ENCODE data around the gene HEATR5A. TPM values are rescaled to one million over a fixed set of nuclear protein-coding genes. Genes with fewer than 3 reads are reported as not detected.
"Not testable (repeated sequence)": the region's sequence is repeated elsewhere in the genome, so short reads cannot be mapped to it uniquely, and the experiment has no call there.

The HEATR5A gene
- polyA plus RNA-seq, 3 donors = 13.1 to 21.0 (median 16.8) TPM

GRCh38 chr14:31261859-31262731 lies 158.3 kb downstream of the HEATR5A start:
- Histone ChIP-seq H3K4me1 (ENCODE audit: control insufficient read depth in 1 of 2, insufficient read depth in 2 of 2, low read length in 2 of 2) (peaks cover 4 to 18% of the 10 kb centered on the region in 2 donors), H3K4me2 (replicated peaks; ENCODE audit: extremely low read depth, low read length, poor library complexity, severe bottlenecking) (no peak overlapping the region), H4K20me1 (ENCODE audit: insufficient read depth, low read length) (no peaks in the 10 kb centered on the region), H3K9ac (ENCODE audit: insufficient read depth, low read length, poor library complexity, severe bottlenecking) (no peak overlapping the region), H2AFZ (ENCODE audit: insufficient read depth, low read depth, low read length, poor library complexity, severe bottlenecking) (peak overlapping the region; percentile 18), H3K79me2 (ENCODE audit: insufficient read depth, low read length) (no peaks in the 10 kb centered on the region), H3K4me3 (replicated peaks in 1 of 3; ENCODE audit: low read depth in 2 of 3, low read length in 3 of 3) (no peak overlapping the region), H3K9me3 (replicated peaks in 1 of 2; ENCODE audit: control insufficient read depth in 1 of 2, insufficient read depth in 1 of 2, low read length in 2 of 2) (no peaks in the 10 kb centered on the region), H3K27ac (ENCODE audit: low read depth in 1 of 2, low read length in 2 of 2) (peak overlapping the region in 1 of 2 donors; percentile 44), H3K36me3 (replicated peaks in 1 of 2; ENCODE audit: control insufficient read depth in 1 of 2, insufficient read depth in 2 of 2, low read length in 2 of 2) (no peaks in the 10 kb centered on the region), H3K27me3 (ENCODE audit: control insufficient read depth in 2 of 2, insufficient read depth in 2 of 2, low read length in 2 of 2) (no peaks in the 10 kb centered on the region)
- Mint-ChIP-seq H3K9me3 (peaks cover 0 to 4% (median 0%) of the 10 kb centered on the region in 7 donors), H3K4me3 (peak overlapping the region in 1 of 2 donors; percentile 69), H3K27me3 (ENCODE audit: low read depth in 3 of 3) (peaks cover 0 to 1% (median 0%) of the 10 kb centered on the region in 3 donors), H3K36me3 (peaks cover 0 to 3% of the 10 kb centered on the region in 2 donors), H3K27ac (peak overlapping the region in 5 of 7 donors; percentile 44 to 82 (median 63)), H3K4me1 (peaks cover 25% of the 10 kb centered on the region)
- DNase-seq = peak in 2 of 3 donors; percentile 34 to 57
- intact Hi-C loops (cut with micrococcal nuclease) = no loop called here
- 17% methylated on average over 1 of the region's 6 CpGs for WGBS (ENCODE audit: insufficient coverage)
- TF ChIP-seq, protein P1, sequence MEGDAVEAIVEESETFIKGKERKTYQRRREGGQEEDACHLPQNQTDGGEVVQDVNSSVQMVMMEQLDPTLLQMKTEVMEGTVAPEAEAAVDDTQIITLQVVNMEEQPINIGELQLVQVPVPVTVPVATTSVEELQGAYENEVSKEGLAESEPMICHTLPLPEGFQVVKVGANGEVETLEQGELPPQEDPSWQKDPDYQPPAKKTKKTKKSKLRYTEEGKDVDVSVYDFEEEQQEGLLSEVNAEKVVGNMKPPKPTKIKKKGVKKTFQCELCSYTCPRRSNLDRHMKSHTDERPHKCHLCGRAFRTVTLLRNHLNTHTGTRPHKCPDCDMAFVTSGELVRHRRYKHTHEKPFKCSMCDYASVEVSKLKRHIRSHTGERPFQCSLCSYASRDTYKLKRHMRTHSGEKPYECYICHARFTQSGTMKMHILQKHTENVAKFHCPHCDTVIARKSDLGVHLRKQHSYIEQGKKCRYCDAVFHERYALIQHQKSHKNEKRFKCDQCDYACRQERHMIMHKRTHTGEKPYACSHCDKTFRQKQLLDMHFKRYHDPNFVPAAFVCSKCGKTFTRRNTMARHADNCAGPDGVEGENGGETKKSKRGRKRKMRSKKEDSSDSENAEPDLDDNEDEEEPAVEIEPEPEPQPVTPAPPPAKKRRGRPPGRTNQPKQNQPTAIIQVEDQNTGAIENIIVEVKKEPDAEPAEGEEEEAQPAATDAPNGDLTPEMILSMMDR (IDR thresholded peaks at IDR 0.05) = no peak

DNA sequence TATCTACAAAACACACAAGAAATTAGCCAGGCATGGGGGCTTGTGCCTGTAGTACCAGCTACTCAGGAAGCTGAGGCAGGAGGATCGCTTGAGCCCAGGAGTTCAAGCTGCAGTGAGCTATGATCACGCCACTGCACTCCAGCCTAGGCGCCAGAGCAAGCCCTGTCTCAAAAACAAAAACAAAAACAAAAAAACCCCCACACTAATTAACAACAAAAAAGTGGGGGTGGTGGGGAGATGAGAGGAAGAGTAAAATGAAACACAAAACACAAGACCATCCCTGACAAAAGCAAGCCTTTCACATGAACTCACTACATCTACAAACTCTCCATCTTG lies 158.9 kb downstream of the HEATR5A start:
- TF ChIP-seq, protein P1 (IDR thresholded peaks at IDR 0.05) = no peak
- Mint-ChIP-seq H3K27ac (peak overlapping the region in 5 of 7 donors; percentile 6 to 80 (median 62)), H3K27me3 (ENCODE audit: low read depth in 3 of 3) (no peaks in the 10 kb centered on the region), H3K4me3 (no peak overlapping the region), H3K9me3 (peaks cover 0 to 4% (median 0%) of the 10 kb centered on the region in 7 donors), H3K4me1 (peaks cover 27% of the 10 kb centered on the region), H3K36me3 (peaks cover 0 to 3% of the 10 kb centered on the region in 2 donors)
- Histone ChIP-seq H3K9ac (ENCODE audit: insufficient read depth, low read length, poor library complexity, severe bottlenecking) (no peak overlapping the region), H3K4me3 (replicated peaks in 1 of 3; ENCODE audit: low read depth in 2 of 3, low read length in 3 of 3) (no peak overlapping the region), H4K20me1 (ENCODE audit: insufficient read depth, low read length) (no peaks in the 10 kb centered on the region), H3K4me2 (replicated peaks; ENCODE audit: extremely low read depth, low read length, poor library complexity, severe bottlenecking) (no peak overlapping the region), H2AFZ (ENCODE audit: insufficient read depth, low read depth, low read length, poor library complexity, severe bottlenecking) (peak overlapping the region; percentile 18), H3K27ac (ENCODE audit: low read depth in 1 of 2, low read length in 2 of 2) (peak overlapping the region in 1 of 2 donors; percentile 44), H3K27me3 (ENCODE audit: control insufficient read depth in 2 of 2, insufficient read depth in 2 of 2, low read length in 2 of 2) (no peaks in the 10 kb centered on the region), H3K79me2 (ENCODE audit: insufficient read depth, low read length) (no peaks in the 10 kb centered on the region), H3K9me3 (replicated peaks in 1 of 2; ENCODE audit: control insufficient read depth in 1 of 2, insufficient read depth in 1 of 2, low read length in 2 of 2) (no peaks in the 10 kb centered on the region), H3K36me3 (replicated peaks in 1 of 2; ENCODE audit: control insufficient read depth in 1 of 2, insufficient read depth in 2 of 2, low read length in 2 of 2) (no peaks in the 10 kb centered on the region), H3K4me1 (ENCODE audit: control insufficient read depth in 1 of 2, insufficient read depth in 2 of 2, low read length in 2 of 2) (peaks cover 5 to 19% of the 10 kb centered on the region in 2 donors)
- no peak for DNase-seq
- intact Hi-C loops (cut with micrococcal nuclease) = no loop called here
- no CpG with 5 or more reads among the region's 3 CpGs for WGBS (ENCODE audit: insufficient coverage)

- WGBS (ENCODE audit: insufficient coverage) = no CpG with 5 or more reads among the region's 4 CpGs
- H3K27ac ChIP-seq (ENCODE audit: low read depth in 1 of 2, low read length in 2 of 2); H3K36me3 Mint-ChIP-seq; H2AFZ ChIP-seq (ENCODE audit: insufficient read depth, low read depth, low read length, poor library complexity, severe bottlenecking); H3K4me3 ChIP-seq (replicated peaks in 1 of 3; ENCODE audit: low read depth in 2 of 3, low read length in 3 of 3); H3K4me3 Mint-ChIP-seq; H4K20me1 ChIP-seq (ENCODE audit: insufficient read depth, low read length); H3K4me2 ChIP-seq (replicated peaks; ENCODE audit: extremely low read depth, low read length, poor library complexity, severe bottlenecking); H3K27me3 Mint-ChIP-seq (ENCODE audit: low read depth in 3 of 3); H3K27me3 ChIP-seq (ENCODE audit: control insufficient read depth in 2 of 2, insufficient read depth in 2 of 2, low read length in 2 of 2); intact Hi-C loops (cut with micrococcal nuclease); H3K9me3 ChIP-seq (replicated peaks in 1 of 2; ENCODE audit: control insufficient read depth in 1 of 2, insufficient read depth in 1 of 2, low read length in 2 of 2); H3K36me3 ChIP-seq (replicated peaks in 1 of 2; ENCODE audit: control insufficient read depth in 1 of 2, insufficient read depth in 2 of 2, low read length in 2 of 2); H3K79me2 ChIP-seq (ENCODE audit: insufficient read depth, low read length); H3K9me3 Mint-ChIP-seq; H3K9ac ChIP-seq (ENCODE audit: insufficient read depth, low read length, poor library complexity, severe bottlenecking); DNase-seq; H3K27ac Mint-ChIP-seq: not testable (repeated sequence)
- peaks cover 5 to 19% of the 10 kb centered on the region in 2 donors for H3K4me1 ChIP-seq (ENCODE audit: control insufficient read depth in 1 of 2, insufficient read depth in 2 of 2, low read length in 2 of 2)
- peaks cover 27% of the 10 kb centered on the region for H3K4me1 Mint-ChIP-seq
Observed at GRCh38 chr14:31259040-31259435, 161.3 kb downstream of the HEATR5A start.

All from CD14-positive monocyte (primary cell).